Hindlimb muscle (tissue), 1 donor: ENCODE data around the gene RAPH1. TPM values are rescaled to one million over a fixed set of nuclear protein-coding genes. Genes with fewer than 3 reads are reported as not detected.

ENCODE experiments used
- DNase-seq: peaks from one replicate; pipeline ENCODE4 v3.0.0-alpha.2; 2013
- polyA plus RNA-seq: library from polyadenylated mRNA; unstranded; fragments of 120-200 nt; gene quantifications from one replicate; pipeline ENCODE4 v1.2.1, GENCODE V29; 2013; ENCODE audit not compliant: insufficient read length

The RAPH1 gene
- polyA plus RNA-seq, 1 donor = 40.2 TPM

- no peak for DNase-seq
Observed at GRCh38 chr2:203354966-203355365, 180.1 kb downstream of the RAPH1 start.

- no peak for DNase-seq
Observed at GRCh38 chr2:203352604-203353255, 182.4 kb downstream of the RAPH1 start.

GRCh38 chr2:203347375-203347774 lies 187.7 kb downstream of the RAPH1 start:
- DNase-seq = no peak

GRCh38 chr2:203346612-203347011 lies 188.5 kb downstream of the RAPH1 start:
- DNase-seq = no peak

GRCh38 chr2:203344667-203345066 lies 190.4 kb downstream of the RAPH1 start:
- no peak for DNase-seq

Other genes starting within 250 kb of the RAPH1 start
- gene ABI2, start 206.9 kb downstream of the RAPH1 start, polyA plus RNA-seq = 35.3 TPM
- 6.0 TPM for gene CD28, start 171.3 kb upstream of the RAPH1 start, polyA plus RNA-seq